Stimulated activated CD8-positive, alpha-beta memory T cell treated with anti-CD3 and anti-CD28 coated beads, Interleukin-4, amount 100 ng/mL, for 4 hours (primary cell): Measurements from ENCODE around the gene GORAB.

Source experiments
- DNase-seq, 2 donors: peaks; one replicate each; pipeline ENCODE4 v3.0.0-alpha.2; 2020; ENCODE audit warnings: low read depth in 2 of 2, low spot score in 1 of 2

The GORAB gene

GRCh38 chr1:170537798-170538503 is 6.0 kb downstream of the GORAB start:
- DNase-seq, result no peak

DNA sequence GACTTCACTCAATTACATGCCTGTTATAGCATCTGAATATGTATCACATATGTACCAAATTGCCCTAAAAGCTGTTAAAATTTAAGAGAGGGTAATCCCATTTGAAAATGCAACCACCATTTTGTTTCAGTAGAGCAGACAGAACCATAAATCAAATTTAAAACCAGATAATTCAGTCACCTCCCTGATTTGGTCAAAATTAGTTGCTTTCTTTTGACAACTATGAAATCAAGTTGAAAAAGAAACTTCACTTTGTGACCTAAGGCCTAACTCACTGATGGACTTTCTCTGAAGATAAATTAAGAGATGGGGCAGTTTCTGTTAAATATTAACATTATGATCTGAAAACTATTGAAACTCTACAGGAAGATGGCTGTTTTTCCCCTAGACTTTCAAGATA is 6.7 kb downstream of the GORAB start:
- DNase-seq, result no peak

- DNase-seq, result no peak
Observed at GRCh38 chr1:170539154-170539553, 7.2 kb downstream of the GORAB start.

- no peak for DNase-seq
Observed at GRCh38 chr1:170544624-170545023, 12.7 kb downstream of the GORAB start.

- DNase-seq, result no peak
Observed at GRCh38 chr1:170545476-170545875, 13.5 kb downstream of the GORAB start.

- no peak for DNase-seq
Observed at GRCh38 chr1:170547255-170547654, 15.3 kb downstream of the GORAB start.

DNA sequence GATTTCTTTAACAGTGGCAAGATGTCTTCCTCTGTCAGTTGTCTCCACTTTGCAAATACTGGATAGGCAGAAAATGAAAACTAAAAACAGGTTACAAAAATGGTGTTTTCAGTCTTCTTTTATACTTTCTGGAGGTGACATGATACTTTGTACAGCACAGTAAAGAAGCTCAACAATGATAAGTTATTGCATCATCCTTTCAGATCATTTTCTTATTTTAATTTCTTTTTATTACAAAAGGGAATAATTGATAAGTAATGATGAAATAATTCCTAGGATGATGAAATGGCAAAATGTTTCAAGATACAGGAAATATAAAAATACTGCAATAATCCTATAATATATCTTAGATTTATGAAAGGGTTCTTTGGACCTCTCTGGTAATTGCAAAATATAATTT is 16.5 kb downstream of the GORAB start:
- DNase-seq, result no peak

GRCh38 chr1:170555370-170555769 is 23.4 kb downstream of the GORAB start:
- no peak for DNase-seq

GRCh38 chr1:170556917-170557316 is 25.0 kb downstream of the GORAB start:
- DNase-seq, result no peak

DNA sequence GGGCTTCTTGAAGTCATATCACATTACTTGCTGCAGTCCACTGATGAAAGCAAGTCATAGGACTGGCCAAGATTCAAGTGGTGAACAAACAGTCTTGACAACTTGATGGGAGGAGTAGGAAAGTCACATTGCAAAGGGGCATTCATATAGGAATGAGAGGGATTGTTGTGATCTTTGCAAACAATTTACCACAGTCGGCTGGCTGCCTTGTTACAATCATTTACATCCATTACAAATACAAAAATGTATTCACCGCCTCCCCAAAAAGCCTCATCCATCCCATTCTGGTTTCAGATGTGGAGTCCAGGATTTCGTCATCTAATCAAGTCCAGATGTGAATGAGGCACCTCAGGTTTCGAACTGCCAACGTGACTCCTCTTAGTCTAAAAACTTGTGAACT is 26.8 kb downstream of the GORAB start:
- no peak for DNase-seq

DNA sequence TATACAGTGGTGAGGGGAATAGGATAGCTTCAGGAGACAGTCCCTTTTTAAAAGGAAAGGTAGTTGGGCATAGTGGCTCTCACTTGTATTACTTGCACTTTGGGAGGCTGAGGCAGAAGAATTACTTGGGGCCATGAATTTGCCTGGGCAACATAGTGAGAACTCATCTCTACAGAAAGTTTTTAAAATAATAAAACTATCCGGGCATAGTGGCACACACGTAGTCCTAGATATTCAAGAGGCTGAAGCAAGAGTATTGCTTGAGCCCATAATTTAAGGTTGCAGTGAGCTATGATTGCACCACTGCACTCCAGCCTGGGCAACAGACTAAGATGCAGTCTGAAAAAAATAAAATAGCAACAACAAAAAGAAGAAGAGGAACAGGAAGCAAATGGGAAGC is 27.2 kb downstream of the GORAB start:
- DNase-seq, result no peak

DNA sequence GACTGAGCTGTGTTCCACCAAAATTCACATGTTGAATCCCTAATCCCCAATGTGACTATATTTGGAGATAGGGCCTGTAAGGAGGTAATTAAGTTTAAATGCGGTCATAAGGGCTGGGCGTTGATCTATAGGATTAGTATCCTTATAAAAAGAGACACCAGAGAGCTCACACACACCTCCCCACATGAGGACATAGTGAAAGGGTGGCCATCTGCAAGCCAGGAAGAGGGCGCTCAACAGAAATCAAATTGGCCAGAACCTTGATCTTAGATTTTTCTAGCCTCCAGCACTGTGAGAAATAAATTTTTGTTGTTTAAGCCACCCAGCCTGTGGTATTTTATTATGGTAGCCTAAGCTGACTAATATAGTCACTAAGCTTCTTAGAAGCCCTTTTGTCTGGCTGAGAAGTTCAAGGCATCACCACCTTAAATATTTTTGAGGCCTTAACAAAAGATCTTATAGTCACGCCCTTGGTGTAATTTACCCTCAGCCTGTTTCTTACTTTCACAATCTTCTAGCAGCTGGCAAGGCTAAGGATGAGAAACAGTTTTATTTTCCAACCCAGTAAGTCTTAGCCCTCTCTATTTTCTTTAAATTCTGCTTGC is 28.8 kb downstream of the GORAB start:
- no peak for DNase-seq

DNA sequence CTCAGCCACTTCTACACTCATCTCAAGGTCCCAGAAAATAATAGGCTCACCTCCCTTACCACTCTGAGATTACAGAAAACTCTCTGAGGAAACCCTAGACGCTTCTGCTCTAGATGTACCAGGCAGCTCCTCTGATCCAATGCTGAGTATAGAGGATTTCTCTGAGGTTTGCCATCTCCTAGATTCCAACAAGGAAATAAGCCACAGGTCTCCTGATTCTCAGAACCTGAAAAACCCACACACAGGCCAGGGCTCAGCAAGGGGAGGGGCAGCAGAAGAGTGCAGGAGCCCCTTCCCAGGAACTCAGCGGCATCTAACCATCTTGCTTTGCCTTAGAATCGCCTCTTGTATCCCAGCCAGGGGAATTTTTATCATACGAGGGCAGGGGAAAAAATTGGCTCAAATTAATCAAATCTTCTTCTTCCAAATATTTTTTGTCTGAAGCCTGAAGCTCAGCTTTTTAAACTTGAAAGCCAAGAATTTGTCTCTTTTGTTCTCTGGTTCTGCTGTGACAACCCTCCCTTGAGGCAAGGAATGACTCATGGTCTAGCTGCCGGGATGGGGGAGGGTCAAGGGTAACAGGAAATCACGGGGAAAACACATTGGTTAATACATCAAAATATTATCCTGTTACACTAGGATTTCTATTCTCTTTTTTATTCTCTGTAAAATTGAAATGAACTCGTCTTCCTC is 30.8 kb downstream of the GORAB start:
- DNase-seq, result no peak

- no peak for DNase-seq
Observed at GRCh38 chr1:170567214-170567613, 35.2 kb downstream of the GORAB start.

GRCh38 chr1:170568197-170568596 is 36.2 kb downstream of the GORAB start:
- DNase-seq, result no peak

GRCh38 chr1:170576980-170577379 is 45.0 kb downstream of the GORAB start:
- no peak for DNase-seq

- no peak for DNase-seq
Observed at GRCh38 chr1:170578359-170578758, 46.4 kb downstream of the GORAB start.

DNA sequence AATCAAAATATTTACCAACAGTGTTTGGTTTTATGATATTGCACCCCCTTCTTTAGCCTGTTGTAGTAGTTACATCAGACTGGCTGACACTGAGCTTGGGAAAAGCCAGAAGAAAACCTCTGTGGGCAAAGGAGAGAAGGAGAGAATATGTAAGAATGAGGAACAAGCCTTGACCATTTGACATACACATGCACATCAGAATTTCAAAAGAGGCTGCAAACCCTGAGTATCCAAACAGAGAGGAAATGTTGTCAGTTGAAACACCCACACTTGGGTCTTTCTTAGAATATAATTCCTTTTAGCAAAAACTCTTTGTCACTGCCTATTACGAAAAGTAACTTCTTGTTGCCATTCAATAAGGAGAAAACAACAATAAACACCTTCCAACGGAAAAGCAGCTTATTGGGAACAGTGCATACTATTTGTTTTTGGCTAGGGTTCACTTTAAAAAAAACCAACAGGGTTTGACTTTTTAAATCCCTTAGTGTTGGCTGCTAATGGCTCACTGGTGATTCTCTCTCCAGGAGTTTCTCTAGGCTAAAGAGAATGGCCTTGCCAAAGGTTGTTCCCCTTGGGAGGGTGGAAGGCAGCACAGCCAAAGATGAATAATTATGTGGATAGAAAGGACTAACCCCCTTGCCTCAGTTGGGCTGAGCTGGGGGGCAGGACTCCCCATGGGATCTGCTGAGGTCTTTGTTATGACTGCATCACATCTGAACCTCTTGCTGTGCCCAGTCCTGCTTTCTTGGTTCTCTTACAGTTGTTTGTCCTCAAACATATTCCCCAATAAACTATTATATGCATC is 48.9 kb downstream of the GORAB start:
- no peak for DNase-seq

GRCh38 chr1:170583186-170583585 is 51.2 kb downstream of the GORAB start:
- no peak for DNase-seq

DNA sequence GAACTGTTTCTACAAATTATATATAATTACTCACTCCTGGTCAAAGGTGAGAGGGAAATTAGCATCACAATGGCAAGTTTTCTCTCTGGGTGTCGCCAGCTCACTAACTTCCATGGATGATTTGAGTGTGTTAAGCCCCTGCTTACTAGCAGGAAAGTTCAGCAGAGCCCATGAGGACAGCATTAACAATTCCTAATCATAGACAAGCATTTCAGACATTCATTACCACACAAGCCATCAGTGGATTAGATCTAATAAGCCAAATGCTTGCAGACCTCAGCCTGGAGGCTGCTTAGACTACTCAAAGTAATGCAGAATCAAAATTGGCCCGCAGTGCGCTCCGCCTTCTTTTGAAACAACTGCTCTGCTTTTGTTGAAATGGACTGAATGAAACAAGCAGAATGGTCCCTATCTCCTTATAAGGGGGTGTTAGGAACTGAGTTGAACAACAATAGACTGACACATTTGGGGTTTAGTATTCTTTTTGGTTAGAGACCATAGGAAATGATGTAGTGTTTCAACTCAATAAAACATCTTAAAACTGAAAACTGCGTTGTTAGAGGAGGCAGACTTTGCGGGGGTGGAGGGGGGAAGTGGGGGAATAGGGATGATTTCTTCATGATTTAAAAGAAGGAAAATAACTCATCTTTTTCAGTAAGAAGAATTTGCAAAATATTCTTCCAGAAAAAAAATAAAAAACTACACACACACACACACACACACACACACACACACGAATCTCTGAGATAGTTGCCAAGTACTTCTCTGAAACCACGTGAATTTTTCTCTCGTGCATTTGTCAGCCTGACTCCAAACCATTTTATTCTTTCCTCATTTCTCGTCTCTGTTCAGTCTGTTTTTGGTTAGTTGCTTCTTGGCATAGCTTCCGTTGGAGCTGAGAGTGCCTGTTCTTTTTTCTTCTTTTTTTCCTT is 54.6 kb downstream of the GORAB start:
- DNase-seq, result no peak

DNA sequence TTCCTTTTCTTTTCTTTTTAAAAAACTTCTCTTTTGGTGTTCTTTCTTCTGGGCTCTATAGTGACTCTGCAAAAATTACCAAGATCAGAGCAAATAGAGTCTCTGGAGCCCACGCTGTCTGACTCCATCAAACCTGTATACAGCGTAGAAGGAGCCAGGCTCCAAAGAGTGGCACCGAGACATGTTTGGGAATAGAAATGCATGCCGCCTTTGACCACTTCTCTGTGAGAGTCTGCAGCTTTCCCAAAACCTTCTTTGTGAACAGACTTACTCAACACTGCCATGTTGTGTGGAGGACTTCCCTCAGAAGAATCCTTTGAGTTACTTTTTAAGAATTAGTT is 55.3 kb downstream of the GORAB start:
- no peak for DNase-seq
